Measurements from ENCODE around the gene TMEM181.
"Not testable (repeated sequence)": the region's sequence is repeated elsewhere in the genome, so short reads cannot be mapped to it uniquely, and the experiment has no call there.

TMEM181 gene

DNA sequence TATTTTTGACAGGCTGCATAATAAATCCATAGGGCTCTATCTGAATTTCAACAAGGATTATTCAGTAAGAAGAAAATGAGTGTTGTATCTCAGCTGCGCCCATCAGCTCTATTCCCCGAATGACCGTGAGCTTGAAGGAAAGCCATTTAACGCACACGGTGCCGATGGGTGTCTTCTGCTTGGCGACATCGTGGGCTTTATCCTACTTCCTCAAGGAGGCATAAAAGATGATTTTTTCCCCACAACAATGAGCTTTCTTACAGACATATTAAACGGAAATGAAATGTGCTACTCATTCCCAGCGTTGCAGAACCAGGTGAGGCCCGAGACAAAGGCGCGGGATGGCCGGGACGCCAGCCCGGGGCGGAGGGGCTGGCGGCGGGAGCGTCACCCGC, 83.9 kb downstream of the TMEM181 start:
- no peak for DNase-seq

DNA sequence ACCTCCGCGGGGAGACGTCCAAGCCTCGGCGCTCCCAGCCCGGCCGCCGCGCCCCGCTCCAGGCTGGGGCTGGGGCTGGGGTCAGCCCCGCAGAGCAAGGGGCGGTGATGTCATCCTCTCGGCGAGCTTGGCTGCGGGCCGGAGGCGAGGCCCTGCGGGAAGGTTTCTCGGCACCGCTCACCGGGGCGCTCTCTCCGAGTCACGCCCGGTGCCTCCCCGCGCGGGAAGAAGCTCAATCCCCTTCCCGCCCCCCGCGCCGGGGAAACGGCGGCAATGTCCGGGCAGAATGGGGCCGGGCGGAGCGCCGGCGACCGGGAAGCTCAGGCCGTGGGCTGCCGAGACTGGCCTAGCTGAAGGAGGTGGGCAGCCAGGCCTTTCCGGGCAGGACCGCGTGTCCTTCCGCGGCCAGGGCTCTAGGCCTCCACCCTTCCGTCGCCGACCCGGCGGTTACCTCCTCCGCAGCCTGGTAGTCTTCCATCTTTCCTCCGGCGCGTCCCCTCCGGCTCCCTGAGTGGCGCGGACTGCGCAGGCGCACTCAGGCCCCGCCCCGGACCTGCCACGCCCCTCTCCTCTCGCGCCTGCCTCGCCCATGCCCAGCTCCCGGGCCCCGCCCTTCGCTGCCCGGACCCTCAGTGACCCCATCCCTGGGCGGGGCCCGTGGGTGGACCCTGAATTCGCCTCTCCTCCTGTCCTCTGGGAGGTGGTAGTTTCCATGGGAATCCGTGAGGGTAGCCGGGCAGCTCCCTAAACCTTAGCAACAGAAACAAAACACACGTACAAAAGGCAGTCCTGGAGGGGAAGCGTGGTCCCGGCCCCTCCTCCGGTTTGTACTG, 84.6 kb downstream of the TMEM181 start, which contains the start of gene DYNLT1:
DYNLT1 (minus strand) TSS at position 513 of the 833 bp plus-strand sequence; CDS start at position 478, 35 bp downstream.
- peak; percentile 98 for DNase-seq

DNA sequence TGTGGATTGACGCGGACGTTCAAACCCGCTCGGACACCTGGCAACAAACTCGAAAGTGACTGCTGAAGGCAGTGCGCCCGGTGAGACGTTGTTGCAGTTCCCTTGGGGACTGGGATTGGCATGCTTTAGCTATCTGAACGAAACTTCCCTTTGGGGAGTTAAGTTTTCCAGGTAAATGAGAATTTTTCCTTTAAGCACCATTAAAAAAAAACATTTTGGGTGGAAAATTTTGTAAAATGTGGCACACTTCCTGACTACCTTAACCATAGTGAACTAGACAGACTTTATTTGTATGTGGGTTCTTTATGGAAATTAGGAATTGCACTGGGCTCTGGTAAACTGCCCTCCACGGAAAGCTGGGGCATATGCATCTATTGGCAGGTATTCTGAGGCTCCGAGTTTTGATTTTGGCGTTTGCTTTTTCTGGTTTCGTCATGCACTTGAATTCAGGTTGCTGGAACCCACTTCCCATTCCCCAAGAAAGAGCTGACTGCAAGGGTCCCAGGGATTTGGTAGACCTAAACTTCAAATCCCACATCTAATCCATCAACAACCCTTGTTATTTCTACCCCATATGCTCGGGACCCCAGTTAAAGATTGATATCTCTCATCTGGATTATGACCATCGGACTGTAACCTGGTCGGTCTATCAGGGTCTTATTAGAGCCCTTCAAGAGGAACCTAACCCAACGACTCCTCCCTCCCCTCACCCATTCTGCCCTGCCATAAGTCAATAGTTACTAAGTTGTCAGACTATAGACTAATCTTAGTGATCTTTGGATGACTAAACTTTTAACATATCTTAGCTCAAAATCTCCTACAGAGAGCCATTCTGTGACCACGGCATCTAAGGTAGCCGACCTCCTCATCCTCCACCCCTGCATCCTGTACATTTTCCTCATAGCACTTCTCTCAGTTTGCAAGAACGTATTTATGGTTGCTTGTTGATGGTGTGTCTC, 85.5 kb downstream of the TMEM181 start:
- DNase-seq: peak; percentile 50

DNA sequence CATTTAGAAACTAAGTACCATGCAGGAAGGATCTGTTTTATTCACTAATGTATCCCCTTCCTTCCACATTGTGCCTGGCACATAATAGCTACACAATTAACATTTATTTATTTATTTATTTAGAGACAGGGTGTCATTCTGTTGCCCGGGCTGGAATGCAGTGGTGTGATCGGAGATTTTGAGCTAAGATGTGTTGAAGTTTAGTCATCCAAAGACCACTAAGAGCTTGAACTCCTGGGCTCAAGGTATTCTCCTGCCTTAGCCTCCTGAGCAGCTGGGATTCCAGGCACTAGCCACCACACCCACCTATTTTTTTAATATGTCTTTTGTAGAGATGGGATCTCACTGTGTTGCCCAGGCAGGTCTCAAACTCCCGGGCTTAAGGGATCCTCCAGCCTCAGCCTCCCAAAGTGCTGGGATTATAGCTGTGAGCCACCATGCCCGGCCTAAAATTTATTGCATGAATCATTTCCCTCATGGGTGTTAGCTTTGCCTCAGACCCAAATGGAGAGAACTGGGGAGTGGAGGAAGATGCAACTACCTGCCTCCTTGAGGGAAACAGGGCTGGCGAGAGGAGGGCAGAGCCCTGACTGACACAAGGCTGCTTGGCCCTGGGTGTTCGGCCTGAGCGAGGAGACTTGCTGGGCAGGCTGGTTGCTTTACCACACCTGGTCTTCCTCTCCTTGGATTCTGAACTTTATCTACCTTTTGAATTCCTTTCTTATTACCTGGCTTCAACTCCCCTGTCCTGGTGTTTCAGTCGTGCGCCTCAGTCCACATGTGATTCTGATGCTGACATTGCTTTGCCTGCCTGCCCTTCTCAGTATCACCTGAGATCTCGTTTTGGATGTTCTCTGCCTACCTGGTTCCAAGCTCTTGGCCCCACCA, 86.4 kb downstream of the TMEM181 start:
- DNase-seq: peak; percentile 55

DNA sequence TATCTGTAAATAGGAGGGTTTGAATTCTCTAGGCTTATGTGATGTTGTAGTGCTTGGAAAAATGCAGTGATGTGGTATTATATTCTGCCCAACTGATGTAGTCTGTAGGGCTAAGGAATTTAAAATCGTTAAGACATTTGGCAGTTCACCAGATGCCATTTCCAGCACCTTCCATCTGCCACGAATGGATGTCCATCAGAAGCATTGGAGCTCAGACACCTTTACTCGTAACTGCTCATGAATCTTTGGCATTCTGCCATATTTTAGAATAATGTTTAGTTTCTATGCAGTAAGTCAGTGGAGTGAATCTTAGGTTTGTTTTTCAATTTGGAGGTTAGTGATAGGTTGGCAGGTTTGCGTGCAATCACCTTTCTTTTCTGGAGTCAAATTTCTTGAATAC, 87.6 kb downstream of the TMEM181 start:
- DNase-seq: peak; percentile 19

DNA sequence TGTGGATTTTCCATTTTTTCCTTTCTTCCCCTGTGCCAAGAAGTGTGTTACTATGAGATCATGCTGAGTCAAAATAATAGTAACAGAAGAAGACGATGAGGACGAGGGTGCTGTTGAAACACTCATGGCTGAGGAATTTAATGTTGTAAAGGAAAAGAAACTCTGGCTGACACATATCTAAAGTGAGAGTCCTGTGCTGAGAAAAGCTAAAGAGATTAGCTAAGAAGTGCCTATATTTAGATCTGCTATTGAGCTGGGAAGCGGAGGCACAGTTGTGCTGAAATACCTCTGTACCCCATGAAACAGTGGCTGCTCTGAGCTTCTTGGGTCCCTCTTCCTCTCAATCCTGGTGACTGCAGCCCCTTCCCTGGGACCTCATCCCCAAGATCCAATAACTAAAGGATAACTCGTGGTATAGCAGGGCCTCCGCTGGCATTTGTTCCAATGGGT, 88.8 kb downstream of the TMEM181 start:
- DNase-seq: peak; percentile 73

DNA sequence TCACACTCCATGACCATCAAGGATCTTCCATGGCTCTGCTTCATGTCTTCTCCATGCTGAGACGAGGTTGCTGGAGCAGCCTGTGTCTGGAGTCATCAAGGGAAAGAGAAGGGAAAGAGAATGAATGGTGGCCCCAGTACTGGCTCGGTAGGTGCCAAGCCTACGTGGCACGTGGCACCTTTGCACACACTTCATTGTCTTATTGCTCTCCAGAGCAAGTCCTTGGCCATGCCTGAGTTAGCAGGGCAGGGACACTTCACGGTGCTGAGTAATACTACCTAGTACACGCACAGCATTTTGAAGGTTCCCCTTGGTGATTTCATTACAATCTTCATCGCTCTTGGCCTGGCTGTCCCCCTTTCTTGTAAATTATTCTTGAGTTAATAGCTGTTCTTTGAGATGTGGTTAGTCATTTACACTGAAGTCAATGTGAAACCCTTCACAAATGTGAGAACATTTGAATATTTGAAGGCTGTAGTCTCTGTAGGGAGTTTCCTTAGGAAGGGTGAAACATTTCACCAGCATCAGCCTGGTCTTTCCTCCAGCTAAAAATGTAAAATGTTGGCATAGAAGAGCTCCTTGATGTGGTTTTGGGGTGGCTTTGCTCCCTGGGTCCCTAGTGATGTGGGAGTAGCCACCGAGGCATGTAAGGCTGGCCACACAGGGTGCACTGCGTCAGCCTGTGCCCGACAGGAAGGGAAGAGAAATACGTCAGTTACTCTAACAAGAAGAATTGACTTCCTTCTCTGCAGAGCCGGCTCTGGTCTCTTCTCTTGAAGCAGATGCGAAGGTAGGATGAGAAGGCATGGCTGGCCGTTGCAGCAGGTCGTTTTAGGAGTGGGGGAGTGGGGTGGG, 89.6 kb downstream of the TMEM181 start, which contains the start of gene SYTL3:
SYTL3 (plus strand) TSS at position 766 of the 855 bp plus-strand sequence. CDS start 13,215 bp downstream, outside the sequence.
- peak; percentile 86 for DNase-seq

DNA sequence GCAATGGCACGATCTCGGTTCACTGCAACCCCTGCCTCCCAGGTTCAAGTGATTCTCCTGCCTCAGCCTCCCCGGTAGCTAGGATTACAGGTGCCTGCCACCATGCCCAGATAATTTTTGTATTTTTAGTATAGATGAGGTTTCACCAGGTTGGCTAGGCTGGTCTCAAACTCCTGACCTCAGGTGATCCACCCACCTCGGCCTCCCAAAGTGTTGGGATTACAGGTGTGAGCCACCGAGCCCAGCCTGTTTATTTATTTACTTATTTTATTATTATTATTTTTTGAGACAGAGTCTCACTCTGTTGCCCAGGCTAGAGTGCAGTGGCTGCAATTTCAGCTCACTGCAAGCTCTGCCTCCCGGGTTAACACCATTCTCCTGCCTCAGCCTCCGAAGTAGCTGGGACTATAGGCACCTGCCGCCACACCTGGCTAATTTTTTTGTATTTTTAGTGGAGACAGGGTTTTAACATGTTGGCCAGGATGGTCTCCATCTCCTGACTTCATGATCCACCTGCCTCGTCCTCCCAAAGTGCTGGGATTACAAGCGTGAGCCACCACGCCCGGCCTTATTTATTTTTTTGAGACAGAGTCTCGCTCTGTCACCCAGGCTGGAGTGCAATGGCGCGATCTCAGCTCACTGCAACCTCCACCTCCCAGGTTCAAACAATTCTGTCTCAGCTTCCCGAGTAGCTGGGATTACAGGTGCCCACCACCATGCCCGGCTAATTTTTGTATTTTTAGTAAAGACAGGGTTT, 92.3 kb downstream of the TMEM181 start:
- not testable (repeated sequence) for DNase-seq

DNA sequence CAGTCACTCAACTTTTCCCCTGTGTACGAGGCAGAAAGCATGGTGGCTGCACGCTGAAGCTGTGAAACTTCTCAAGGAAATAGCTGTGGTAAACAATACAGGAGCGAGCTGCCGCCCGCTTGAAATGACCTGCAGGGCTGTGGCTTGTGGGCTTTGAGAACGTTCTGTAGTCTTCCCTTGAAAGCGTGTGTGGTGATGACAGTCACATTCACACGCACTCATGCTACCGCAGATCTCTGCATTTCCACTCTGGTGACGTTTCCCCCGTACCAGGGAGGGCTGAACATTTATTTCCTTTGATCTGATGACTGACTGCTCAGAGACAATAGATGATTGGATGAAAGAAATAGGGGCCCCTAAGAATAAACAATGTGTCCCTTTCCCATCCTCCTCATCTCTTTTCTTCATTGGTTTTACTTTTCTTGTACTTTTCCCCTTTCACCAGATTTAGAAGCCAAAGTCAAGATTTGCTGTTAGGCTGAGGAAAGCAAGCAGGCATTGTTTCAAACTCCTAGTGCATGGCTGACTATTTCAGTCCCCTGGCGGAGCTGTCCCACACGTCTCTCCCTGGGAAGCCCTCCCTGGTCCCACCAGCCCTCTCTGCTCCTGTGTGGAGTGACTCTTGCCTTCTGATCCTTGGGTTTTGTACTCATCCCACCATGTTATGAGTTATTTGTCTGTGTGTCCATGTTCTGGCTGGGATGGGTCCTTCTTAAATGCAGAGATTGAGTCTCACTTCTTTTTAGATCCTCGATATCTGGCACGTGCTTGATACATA, 93.9 kb downstream of the TMEM181 start:
- peak; percentile 88 for DNase-seq

DNA sequence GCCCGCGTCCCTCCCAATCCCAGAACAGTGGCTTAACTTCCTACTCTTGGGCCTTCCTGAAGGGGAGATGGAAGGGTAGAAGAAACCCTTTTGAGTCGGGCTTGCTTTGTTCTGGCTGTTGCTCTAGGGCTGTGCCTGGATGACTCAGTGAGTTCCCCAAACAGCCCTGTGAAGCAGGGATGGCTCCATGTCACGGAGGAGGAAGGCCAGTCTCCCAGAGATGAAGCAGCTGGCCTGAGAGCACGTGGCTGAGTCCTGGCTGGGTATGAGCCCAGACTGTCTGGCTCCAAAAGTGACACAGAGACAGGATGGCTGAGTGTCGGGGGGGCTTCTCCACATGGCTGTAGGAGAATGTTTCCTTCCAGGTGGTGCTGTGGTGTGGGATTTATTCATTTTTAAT, 94.6 kb downstream of the TMEM181 start:
- DNase-seq: peak; percentile 63

DNA sequence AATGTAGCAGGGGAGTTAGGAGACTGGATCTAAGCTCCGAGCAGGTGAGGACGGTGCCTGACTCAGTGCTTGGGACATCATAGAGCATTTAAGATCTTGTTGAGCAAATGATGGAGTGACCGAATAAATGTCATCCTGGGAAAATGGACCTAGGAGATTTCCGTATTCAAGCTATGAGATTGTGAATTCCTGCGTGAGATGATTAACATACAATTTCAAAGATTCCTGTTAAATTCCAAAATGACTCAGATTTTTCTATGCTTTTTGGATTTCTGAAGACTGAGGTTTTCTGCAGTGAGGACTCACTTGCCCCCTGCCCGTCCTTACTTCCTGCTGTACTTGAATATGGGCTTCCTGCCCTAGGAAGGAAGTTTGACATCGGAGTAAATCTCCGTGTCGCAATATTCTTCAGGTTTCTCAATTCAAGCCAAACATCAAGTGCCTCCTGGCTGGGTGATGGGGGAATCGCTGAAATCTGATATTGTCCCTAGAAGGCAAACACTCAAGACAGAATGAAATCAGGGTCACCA, 95.1 kb downstream of the TMEM181 start:
- DNase-seq: peak; percentile 51

DNA sequence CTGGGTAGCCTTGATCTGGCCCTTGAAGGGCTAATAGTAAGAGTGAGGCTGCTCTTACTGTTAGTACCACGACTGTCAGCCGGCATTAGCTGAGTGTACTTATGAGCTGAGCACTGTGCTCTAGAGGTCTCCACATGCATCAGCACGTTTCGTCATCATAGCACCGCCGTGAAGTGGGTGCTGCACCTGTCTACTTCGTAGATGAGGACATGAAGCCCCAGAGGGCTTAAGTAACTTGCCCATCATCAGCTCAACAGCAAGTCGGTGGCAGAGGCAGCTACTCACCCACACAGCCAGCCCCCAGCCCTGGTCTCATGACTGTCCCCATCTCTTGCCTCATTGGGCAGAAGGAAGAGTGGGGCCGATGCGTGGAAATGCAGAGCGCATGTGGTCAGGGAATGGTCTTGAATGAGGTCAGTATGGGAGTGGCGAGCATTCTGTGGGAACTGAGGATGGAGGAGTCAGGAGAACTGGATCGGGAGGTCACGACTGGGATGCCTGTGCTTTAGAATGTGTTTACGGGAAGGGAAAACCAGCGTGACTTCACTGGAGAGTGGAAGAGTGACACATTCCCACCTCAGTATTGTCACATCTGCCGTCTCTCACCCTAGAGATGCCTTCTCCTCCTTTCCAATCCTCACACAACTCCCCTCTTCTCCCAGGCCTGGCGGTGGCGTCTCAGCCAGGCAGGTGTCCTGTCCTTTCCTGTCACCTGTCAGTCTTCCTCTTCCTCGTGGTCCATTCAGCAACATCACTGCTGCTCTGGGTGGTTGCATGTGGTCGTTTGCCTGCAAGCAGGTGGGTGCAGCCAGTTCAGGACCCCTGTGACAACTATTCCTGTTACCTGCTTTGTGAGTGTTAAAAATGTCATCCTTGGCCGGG, 95.9 kb downstream of the TMEM181 start:
- peak; percentile 57 for DNase-seq

DNA sequence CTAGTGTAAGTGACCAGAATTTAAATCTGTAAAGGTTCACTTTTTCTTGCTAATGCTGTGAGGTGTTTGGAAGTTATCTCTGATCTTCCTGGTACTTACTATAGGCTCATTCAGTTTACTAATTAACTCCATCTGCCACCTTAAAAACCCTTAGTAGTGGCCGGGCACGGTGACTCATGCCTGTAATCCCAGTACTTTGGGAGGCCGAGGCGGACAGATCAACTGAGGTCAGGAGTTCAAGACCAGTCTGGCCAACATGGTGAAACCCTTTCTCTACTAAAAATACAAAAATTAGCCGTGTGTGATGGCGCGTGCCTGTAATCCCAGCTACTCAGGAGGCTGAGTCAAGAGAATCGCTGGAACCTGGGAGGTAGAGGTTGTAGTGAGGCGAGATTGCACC, 97.1 kb downstream of the TMEM181 start:
- DNase-seq: peak; percentile 21

DNA sequence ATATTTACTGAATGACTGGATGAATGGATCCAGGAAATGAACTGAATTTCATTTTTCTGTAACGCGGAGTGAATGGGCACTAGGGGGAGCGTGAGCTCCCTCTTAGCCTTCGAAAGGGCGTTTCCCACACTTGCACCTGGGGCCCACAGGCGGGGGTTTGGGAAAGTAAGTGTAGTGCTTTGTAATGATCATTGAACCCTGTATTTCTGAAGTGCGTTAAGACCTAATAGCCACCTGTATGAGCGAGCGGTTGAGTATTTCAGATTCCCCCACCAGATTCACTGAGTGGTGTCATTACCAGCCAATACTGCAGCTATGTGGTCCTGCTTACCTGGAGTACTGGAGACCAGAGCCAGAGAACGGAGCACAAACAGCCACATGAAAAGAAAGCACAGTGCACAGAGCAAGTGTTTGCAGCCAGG, 100.5 kb downstream of the TMEM181 start:
- DNase-seq: no peak

DNA sequence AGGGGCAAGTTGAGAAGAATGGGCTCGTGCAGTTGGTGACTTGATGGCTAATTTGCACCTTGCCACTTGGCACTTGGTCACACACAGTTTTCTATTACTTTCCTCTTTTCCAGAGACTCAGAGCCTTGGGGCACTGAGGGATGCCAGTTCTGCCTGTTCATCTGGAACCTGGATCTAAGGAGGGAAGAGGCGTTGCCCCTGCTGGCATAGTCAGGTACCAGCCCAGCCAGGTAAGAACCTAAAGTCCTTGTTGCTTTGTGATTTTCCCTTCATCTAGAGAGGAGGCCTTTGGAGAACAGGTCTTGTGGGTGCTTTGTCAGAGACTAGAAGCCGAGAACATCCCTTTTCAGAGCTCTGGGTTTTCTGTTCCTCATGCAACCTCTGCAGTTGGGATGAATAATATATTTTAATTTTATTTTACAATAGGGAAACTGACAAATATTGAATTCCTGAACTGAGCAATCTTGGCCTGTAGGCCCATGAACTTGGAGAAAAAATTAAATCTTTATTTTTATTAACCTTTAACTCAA, 101.3 kb downstream of the TMEM181 start:
- DNase-seq: no peak

DNA sequence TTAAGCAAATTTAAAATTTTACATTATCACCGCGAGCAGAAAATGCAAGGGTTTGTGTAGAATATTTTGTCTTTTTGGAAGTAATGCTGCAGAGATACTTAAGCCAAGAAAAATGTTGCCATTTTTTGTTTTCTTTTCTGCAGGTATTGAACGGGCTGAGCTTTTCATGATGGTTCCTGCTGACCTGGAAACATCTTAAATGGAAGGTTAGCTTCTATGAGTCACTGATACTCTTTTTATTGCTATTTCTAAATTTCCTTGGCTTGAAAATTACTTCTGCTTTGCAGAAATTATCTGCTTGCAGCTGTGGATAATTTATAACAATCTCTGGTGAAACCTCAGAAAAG, 102.7 kb downstream of the TMEM181 start:
- DNase-seq: no peak

DNA sequence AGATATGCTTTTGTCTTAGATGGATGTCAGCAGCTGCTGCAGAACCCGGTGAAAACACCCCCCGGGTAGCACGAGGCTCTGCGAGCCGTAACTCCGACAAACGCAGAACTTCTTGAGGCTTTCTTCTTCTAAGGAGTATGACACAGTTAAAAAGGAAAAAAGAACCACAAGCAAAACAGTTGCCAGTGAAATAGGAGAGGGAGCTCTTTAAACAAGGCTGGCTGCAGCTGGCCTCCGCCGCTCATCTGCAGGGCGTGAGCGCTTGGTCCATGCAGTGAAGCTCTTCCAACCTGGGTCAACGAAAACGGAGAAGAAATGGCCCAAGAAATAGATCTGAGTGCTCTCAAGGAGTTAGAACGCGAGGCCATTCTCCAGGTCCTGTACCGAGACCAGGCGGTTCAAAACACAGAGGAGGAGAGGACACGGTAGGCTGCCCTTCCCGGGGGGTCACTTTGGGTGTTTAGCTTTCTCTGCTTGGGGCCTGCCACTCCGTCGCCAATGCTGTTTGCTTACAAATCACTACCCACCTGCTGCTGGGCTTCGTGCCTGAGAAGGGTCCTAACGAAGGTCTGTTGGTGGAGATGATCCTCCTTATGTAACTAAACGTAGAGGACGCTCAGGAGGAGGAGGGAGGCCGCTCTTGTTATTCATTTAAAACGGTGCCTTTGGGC, 103.2 kb downstream of the TMEM181 start:
- DNase-seq: no peak

Data from activated CD8-positive, alpha-beta memory T cell treated with anti-CD3 and anti-CD28 coated beads for 24 hours (primary cell).